M059J (cell line): ENCODE measurements around the gene GHRHR. TPM values are rescaled to one million over a fixed set of nuclear protein-coding genes. Genes with fewer than 3 reads are reported as not detected.

ENCODE experiments used
- DNase-seq: peaks from one replicate; pipeline ENCODE4 v3.0.0-alpha.2; 2012; ENCODE audit warnings: low read depth
- total RNA-seq: library from RNA; depleted of rRNA; stranded (reverse); fragments of >200 nt; shearing (Covaris generic); gene quantifications from 2 replicates; pipeline ENCODE4 v1.2.3, GENCODE V29; 2014; rRNA removed

GHRHR gene
- total RNA-seq: not detected in 2 replicates

DNA sequence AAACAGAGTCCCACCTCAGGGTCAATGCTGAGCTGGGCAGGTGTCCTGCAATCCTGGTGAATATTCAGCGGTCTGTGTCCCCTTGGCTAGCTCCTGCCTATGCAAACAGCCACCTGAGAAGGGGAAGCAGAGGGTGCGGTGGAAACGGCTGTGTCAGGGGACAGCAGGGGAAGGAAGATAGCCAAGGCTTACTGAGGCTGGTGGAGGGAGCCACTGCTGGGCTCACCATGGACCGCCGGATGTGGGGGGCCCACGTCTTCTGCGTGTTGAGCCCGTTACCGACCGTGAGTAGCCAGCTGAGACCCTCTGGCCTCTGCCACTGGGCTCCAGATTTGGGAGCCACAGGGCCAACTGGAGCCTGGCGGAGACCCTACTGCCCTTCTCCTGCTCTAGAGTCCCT is at the start of gene GHRHR:
GHRHR (plus strand) TSS at position 112 of the 400 bp plus-strand sequence; CDS start at position 228, 116 bp downstream.
- no peak for DNase-seq

DNA sequence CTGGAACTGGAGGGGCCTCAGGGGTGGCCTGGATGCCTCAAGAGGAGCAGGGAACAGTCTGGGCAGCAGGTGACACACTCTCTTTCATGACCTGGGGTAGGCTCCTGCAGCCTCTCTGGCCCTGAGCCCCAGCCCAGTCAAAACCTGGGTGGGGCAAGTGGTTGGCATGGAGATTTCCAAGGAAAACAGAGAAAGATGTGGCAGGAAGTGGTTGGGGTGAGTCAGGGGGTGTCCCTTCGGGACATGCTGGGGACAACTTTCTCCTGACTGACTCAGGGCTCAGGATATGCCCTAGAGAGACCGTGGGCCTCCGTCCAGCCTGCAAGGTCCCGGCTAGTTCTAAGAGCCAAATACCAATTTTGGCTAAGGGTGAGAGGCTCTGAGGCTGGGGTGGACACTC is 49.2 kb upstream of the GHRHR start:
- DNase-seq: peak; percentile 96

DNA sequence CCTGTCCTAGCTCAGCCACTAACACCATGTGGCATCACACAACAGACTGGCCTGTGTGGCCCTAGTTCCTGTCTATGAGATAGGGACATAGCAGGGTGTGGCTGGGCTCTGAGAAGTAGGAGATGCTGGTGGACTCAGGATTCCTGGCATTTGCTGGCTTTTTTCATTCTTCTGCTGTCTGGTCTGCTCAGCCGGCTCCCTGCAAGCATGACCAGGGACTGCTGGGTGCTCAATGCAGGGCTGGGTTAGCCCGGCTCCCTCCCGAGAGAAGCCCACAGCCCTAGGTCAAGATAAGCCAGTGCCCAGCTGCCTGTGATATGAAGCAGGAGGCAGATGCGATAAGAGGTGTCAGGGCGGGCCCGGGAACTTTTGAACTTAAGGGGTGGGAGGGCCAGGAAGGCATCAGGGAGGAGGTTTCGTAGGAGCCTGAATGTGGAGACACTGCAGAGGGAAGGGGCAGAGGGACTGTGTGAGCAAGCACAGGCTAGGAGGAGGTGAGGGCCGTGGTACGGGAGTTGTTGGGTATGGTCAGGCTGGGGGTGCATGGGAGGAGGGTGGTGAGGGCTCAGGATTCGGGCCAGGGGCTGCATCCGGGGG is 48.6 kb upstream of the GHRHR start:
- DNase-seq: no peak

DNA sequence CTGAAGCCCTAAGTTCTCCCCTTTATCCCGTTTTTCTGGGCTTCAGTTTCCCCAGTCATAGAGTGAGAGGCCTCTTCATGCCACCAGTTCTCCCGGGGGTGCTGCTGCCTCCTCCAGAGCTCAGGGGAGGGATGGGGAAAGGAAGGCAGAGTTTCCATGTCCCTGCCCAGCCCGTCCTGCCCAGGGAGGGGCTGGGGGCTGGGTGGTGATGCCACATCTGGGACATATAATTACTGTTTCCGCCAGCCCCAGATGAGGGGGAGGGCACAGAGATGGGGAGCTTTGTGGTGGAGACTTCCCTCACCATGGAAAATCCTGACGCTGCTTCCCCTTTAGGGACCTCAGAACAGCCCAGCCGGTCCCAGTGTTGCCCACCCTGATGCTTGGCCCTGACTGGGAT is 48.0 kb upstream of the GHRHR start:
- DNase-seq: no peak

DNA sequence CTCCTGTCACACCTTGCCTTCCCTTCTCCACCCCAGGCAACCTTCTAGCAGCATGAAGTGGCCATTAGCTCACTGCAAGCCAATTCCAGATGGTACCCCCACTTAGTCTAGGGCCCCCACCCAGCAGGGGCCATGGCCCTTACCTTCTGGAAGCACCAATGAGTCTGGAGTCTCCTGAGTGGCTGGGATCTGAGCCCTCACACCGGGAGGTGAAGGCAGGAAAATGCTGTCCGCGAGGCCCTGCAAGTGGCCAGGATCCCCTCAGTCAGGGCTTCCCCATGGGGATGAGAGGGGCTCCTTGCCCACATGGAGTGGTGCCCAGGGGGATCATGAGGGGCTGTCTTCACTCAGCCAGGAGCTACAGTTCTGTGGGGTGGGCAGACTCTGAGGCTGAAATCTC is 47.5 kb upstream of the GHRHR start:
- DNase-seq: no peak

DNA sequence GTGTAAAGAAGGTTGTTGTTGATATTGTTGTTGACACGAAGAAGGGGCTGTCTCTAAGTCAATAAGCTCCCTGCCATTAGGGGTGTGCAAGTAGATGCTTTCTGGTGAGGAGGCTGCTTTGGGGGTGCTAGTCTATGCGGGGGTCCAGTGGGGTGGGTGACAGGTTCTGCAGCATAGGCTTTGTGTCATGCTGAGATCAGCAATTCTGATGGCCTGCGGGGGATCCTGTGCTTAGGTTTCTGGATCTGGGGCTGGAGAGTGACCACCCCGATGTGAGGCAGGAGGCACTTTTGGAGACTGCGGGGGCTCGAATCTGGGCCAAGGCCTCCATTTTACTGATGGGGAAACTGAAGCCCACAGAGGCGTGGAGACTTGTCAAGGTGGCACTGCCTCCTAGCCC is 47.0 kb upstream of the GHRHR start:
- DNase-seq: no peak

DNA sequence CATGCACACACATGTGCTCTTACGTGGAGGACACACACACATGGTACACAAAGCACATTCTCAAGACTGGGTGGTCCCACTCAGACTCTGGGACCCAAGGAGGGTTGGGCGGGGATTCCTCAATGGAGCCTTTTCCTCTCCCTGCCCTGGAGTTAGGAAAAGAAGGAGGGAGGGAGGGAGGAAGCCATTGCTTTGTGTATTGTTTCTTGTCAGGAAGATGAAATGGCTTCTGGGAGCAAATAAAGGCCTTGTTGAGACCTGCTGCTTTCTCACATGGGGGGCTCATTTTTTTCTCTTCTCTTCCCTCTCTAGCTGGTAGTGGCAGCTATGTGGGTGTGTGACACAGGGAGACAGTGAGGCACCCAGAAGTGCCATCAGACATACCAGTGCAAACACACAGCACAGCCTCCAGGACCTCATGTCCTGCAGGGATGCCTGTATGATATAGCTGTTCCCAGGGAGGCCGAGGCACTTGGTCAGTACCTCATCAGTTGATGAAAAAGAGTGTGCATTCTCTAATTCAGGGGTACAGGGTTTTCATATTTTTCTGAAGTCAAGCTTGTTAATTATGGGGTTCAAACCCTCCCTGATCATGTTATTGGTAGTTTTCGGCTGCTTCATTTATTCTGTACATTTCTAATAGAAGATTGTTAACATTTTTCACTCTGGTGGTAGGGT is 46.4 kb upstream of the GHRHR start:
- no peak for DNase-seq

DNA sequence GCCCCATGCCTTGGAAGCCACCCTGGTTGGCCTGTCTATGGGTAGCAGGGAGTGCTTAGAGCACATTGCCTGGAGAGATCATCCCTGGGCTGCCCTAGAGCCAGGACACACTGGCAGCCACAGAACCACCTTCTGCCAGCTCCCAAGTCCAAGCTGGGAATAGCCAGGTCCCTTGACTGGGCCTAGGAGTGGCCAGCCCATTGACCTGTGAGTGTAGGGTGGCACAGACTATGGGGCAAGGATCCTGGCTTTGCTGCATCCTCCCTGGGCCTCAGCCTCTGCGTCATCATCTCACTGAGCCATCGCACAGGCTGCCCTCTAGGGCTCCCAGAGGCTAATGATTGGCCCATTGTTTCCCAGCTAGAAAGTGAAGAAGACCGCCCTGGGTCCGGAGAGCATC is 45.1 kb upstream of the GHRHR start:
- no peak for DNase-seq

DNA sequence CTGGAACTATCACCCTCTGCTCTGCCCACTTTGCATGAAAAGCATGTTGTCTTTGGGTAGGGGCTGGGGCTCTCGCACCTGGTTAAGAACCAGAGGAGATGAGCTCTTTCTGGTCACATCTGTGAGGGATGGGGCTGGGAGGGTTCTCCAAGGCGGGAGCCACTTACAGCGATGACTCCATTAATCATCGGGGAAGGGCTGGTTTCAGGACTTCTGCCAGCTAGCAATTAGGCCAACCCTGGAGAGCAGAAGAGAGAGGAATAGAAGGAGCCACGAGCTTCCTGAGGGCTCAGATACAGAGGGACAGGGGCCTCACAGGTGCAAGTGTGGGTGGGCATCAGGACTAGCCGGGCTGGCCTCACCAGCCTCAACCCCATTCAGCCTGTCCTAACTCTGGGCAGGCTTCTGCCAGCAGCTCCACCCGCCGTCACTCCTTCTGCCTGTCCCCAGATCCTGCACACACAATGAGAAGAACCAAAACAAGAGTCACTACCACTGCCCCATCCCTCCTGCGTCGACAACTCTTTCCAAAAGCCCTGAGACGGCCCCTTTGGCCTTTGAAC is 43.7 kb upstream of the GHRHR start:
- peak; percentile 78 for DNase-seq

DNA sequence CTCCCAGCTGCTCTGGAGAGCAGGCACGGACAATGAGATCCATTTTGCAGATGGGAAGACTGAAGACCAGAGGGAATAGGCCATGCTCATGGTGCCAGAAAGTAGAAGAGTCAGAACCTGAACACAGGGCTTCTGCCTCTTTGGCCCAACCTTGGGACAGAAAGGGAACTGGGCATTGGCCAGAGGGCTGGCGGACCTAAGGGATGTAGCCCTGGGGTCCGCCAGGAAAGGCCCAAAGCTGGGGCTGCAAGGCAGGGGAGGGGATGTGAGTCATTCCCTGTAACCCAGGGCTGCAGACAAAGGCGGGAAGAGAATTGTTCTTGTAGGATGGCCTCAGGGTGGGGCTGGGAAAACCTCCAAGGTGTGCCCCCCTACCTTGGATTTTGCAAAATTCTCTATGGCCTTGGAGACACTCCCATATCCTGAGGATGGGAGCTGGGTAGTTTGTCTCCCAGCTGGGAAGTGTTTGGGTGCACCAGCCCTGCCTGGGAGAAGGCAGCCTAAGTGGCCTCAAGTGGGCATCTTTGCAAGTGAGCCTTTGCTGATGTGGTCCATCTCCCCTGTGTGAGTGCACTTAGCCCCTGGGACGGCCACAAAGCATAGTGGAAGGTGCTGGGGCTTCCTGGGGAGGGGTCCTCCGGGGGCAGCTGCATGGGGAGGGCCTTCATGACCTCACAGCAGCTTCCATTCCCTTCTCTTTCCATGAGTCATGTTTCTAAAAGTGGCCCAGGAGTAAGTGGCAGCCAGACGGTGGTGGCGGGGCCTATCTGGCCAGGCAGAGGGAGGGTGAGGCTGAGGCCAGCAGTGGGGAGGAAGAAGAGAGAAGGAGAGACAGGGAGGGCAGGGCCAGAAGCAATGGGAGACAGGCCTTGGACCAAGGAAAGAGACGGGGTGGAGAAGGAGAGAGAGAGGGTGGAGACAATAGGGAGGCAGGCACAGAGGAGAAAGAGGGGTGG is 42.9 kb upstream of the GHRHR start:
- peak; percentile 80 for DNase-seq

DNA sequence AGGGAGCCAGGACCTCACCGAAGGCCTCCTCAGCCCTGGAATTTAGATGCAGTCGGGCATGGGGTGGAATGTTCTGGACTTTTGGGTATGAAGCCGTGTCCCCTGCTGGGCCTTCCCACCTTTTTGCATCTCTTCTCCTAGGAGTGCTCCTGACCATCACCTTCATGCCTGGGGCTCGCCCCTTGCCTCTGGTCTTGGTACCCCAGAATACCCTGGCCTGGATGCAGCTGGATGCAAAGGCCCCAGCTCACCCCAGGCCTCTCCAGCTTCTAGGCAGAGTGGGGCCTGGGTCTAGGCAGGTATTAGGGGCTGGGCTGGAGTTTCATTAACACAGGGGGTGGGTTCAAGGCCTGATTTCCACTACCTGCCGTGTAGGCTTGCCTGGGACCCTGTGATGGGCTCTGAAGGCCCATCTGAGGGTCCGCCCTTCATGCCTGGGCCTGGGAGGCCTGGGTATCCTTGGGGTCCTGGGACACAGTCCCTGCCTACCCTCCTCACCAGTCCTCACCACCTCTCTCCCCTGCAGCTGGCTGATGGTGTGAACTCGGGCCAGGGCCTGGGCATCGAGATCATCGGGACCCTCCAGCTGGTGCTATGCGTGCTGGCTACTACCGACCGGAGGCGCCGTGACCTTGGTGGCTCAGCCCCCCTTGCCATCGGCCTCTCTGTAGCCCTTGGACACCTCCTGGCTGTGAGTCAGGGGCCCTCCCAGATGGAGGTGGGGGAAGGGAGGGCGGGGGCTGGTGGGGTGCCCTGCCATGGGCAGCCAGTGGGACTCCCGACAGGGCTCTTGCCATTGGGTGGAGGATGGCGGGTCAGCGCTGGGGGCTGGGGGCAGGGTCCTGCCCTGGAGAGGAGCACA is 42.0 kb upstream of the GHRHR start:
- no peak for DNase-seq

DNA sequence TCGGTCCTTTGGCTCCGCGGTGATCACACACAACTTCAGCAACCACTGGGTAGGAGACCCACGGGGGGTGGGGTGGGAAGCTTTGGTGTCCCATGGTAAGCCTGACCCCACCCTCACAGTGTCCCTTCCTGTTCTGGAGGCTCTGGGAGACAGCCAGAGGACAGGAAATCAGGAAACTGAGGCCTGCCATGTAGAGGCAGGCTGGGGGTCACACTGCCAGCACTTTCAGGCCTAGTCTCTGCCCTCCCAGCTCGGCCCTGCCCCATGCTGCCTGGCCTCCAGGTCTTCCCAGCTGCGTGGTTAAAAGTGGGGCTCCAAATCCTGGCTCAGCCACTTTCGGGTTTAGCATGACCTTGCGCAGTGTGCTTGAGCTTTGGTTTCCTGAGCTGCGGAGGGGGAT is 41.2 kb upstream of the GHRHR start:
- DNase-seq: no peak

DNA sequence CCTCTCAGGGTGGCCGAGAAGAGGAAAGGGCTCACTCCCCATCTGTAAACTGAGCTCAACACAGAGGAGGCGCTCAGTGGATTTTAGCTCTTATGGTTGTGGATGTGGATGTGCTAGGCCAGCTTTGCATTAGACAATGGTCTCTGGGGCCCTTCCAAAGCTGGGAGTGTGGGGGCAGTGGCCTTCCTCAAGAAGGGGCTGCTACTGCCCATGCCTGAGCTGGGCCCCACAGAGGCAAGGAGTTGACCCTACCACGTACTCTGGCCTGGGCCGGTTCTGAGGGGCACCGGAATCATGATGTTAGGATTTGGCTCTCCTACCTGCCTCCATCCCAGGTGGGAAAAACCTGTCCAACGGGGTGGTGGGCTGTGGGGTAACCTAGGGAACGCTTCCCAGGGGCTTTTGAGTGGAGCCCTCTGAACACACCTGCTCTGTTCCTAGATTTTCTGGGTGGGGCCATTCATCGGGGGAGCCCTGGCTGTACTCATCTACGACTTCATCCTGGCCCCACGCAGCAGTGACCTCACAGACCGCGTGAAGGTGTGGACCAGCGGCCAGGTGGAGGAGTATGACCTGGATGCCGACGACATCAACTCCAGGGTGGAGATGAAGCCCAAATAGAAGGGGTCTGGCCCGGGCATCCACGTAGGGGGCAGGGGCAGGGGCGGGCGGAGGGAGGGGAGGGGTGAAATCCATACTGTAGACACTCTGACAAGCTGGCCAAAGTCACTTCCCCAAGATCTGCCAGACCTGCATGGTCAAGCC is 40.6 kb upstream of the GHRHR start:
- no peak for DNase-seq

DNA sequence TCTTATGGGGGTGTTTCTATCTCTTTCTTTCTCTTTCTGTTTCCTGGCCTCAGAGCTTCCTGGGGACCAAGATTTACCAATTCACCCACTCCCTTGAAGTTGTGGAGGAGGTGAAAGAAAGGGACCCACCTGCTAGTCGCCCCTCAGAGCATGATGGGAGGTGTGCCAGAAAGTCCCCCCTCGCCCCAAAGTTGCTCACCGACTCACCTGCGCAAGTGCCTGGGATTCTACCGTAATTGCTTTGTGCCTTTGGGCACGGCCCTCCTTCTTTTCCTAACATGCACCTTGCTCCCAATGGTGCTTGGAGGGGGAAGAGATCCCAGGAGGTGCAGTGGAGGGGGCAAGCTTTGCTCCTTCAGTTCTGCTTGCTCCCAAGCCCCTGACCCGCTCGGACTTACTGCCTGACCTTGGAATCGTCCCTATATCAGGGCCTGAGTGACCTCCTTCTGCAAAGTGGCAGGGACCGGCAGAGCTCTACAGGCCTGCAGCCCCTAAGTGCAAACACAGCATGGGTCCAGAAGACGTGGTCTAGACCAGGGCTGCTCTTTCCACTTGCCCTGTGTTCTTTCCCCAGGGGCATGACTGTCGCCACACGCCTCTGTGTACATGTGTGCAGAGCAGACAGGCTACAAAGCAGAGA is 39.9 kb upstream of the GHRHR start:
- DNase-seq: no peak

DNA sequence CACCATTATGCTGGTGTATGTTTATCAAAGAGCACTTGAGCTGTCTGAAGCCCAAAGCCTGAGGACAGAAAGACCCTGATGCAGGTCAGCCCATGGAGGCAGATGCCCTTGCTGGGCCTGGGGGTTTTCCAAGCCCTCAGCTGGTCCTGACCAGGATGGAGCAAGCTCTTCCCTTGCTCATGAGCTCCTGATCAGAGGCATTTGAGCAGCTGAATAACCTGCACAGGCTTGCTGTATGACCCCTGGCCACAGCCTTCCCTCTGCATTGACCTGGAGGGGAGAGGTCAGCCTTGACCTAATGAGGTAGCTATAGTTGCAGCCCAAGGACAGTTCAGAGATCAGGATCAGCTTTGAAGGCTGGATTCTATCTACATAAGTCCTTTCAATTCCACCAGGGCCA is 39.1 kb upstream of the GHRHR start:
- DNase-seq: no peak

DNA sequence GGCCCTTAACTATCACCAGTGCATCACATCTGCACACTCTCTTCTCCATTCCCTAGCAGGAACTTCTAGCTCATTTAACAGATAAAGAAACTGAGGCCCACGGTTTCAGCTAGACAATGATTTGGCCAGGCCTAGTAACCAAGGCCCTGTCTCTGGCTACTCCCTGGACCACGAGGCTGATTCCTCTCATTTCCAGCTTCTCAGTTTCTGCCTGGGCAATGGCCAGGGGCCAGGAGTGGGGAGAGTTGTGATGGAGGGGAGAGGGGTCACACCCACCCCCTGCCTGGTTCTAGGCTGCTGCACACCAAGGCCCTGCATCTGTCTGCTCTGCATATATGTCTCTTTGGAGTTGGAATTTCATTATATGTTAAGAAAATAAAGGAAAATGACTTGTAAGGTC is 38.6 kb upstream of the GHRHR start:
- DNase-seq: no peak

DNA sequence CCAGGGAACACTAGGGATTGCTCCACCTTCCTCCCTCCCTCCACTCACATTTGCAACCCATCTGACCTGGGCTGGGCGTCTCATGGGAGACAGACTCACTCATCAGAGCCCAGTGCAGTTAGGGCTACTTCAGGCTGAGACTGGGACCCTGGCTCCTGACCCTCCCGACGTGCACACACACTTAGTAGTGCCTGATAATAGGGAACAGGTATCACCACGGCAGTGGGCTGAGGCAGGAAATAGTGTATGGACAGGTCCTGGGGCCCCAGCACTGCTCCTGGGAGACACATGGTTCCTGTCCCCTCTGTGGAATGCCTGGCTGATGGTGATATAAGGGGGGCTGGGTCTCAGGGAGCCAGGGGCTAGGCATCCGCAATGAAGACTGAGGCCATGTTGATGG is 37.8 kb upstream of the GHRHR start:
- DNase-seq: no peak

DNA sequence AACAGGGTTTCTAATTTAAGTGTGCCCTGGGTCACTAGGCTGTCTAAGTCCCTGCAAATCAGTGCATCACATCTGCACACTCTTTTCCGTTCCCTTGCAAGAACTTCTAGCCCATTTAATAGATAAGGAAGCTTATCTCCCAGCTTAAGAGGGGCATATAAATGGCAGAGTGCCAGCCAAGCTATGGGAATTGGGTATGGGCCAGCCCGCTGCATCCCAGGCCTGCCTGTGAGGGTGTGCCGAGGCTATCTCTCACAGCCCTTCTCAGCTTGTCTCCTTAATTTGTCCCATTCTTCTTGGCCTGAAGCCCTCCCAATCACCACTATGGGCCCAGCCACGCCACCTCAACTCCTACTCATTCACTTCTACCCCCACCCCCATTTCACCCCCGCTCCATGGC is 37.4 kb upstream of the GHRHR start:
- DNase-seq: no peak

DNA sequence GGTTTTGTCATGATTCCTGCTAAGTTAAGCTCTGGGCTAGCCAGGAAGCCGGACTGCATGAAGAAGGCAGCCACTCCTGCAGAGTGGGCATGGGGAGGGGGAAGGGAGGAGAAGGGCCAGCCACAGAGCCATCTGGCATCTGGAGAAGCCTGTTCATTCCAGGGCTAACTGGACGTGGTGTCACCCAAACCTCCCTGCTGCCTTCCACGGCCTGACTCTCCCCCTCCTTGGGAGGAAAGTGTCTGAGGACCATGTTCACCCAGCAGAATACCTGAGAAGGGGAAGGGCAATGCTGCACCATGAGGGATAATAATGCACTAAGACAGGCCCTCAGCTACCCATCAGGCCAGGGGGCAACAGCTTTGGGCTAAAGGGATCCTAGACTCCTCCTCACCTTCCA is 36.7 kb upstream of the GHRHR start:
- no peak for DNase-seq

DNA sequence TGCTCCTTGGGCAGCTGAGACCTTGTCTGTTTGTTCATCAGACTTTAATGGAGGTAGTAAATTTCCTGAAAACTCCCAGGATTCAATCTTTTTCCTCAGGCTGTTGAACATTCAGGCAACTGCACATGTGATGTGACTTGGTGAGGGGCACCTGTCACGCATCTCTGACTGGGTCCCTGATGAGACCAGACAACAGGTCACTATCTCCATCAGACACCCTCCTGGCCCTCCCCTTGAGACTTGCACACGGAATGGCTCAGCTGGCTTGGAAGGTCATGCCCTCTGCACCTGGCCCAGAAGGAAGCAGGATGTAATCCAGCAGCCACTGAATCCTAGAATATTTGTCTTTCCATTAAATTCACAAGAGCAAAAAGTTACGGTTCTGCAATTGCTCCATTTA is 36.2 kb upstream of the GHRHR start:
- DNase-seq: no peak
